Mesodermal cell (in vitro differentiated cells): Measurements from ENCODE around the gene PLXDC2.

ENCODE experiments used
- H3K27ac ChIP-seq: 2 replicates; pipeline ENCODE4 v1.7.0; 2013; ENCODE audit warnings: mild to moderate bottlenecking, low read depth, low read length, moderate library complexity; ENCODE audit not compliant: severe bottlenecking
- H3K36me3 ChIP-seq: 2 replicates; pipeline ENCODE4 v1.7.1; 2013; ENCODE audit warnings: mild to moderate bottlenecking, low read length, moderate library complexity; ENCODE audit not compliant: control insufficient read depth, insufficient read depth
- H3K4me1 ChIP-seq: one replicate; pipeline ENCODE4 v1.7.1; 2013; ENCODE audit warnings: mild to moderate bottlenecking, low read length; ENCODE audit not compliant: insufficient read depth, control insufficient read depth, poor library complexity, severe bottlenecking
- H3K4me3 ChIP-seq: 2 replicates; pipeline ENCODE4 v1.7.0; 2013; ENCODE audit warnings: low read length, control low read depth, mild to moderate bottlenecking; ENCODE audit not compliant: insufficient read depth, poor library complexity, severe bottlenecking; ENCODE audit errors: extremely low read depth
- H3K9me3 ChIP-seq: 2 replicates; pipeline ENCODE4 v1.7.1; 2013; ENCODE audit warnings: mild to moderate bottlenecking, low read length, moderate library complexity; ENCODE audit not compliant: control insufficient read depth
- WGBS, 2 experiments: methylation state at CpG; one replicate each; pipeline ENCODE4 v1.1.5; 2013; ENCODE audit warnings: missing lambda C conversion rate in 2 of 2; ENCODE audit not compliant: insufficient coverage in 2 of 2; 5-methylcytosine and 5-hydroxymethylcytosine counted together

The PLXDC2 gene

DNA sequence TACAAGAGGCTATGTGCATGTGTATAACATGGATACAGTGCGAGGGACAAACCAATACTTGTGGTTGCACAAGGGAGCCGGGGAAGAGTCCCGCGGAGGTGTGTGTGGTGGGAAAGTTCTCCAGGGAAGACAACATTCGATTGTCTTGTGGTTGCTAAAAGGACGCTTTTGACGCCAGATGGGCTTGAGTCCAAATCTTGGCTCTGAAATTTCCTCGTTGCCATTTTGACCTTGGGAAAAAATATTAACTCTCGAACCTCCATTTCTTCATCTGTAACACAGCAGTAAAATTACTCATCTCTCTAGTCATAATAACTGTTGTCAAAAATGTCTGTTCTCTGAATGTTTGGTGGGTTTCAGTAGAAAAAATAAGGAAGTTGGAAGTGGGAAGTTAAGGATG is 16.5 kb downstream of the PLXDC2 start:
- H3K4me3 ChIP-seq = no peak overlapping the region
- peaks cover 6% of the 10 kb centered on the region for H3K4me1 ChIP-seq
- H3K36me3 ChIP-seq = no peaks in the 10 kb centered on the region
- H3K9me3 ChIP-seq = no peaks in the 10 kb centered on the region
- 90 to 95% methylated on average over 8 of the region's 9 CpGs for WGBS, 2 experiments
- H3K27ac ChIP-seq = no peak overlapping the region

DNA sequence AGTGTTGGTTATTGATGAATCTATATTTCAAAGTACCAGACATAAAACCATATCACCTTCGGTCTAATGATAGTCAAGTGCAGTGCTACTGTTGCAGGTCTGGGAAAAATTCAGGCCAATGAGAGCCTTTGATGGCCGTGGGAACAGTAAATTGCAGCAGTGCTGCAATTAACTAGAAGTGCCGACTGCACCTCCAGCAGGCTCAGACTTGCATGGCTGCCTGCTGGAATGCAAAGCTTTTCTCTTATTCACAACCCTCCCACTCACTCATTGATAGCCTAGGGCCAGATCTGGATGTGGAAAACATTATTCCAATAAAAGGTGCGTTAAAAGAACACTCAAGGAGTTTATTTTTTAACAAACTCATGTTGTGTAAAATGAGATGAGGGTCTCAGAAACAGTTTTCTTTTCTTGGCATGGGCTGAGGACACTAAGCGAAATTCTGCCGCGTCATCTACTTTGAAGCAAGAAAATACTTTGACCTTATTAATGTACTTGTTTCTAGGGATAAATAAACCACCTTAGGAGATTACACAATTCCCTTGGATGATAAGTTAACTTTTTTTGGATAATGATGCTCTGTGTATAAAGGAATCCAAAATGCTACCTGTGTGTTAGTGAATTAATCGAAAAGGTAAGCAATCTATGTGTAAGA is 17.1 kb downstream of the PLXDC2 start:
- no peak overlapping the region for H3K27ac ChIP-seq
- 20 to 41% methylated on average over 2 to 3 of the region's 8 CpGs for WGBS, 2 experiments

DNA sequence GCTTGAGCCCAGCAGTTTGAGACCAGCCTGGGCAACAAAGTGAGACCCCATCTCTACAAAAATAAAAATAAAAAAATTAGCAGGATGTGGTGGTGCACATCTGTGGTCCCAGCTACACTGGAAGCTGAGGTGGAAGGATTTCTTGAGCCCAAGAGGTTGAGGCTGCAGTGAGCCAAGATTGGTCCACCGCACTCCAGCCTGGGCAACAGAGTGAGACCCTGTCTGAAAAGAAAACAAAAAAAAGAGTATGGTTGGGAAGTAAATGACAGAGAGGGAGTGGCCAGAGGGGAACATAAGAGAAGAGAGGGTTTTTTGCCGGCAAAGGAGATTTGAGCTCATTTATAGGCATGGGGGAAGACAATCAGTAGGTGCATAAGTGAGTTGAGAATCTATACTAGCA is 19.7 kb downstream of the PLXDC2 start:
- Histone ChIP-seq H3K36me3 (no peaks in the 10 kb centered on the region), H3K4me3 (no peak overlapping the region), H3K9me3 (no peaks in the 10 kb centered on the region), H3K4me1 (no peaks in the 10 kb centered on the region), H3K27ac (no peak overlapping the region)
- WGBS, 2 experiments = 78% methylated on average over 2 of the region's 2 CpGs; no CpG with 5 or more reads in 1 of the 2 experiments

More for the DNA sequence above, 17.1 kb downstream of the PLXDC2 start:
- Histone ChIP-seq H3K9me3 (no peaks in the 10 kb centered on the region), H3K36me3 (no peaks in the 10 kb centered on the region), H3K4me1 (peaks cover 6% of the 10 kb centered on the region), H3K4me3 (no peak overlapping the region)

DNA sequence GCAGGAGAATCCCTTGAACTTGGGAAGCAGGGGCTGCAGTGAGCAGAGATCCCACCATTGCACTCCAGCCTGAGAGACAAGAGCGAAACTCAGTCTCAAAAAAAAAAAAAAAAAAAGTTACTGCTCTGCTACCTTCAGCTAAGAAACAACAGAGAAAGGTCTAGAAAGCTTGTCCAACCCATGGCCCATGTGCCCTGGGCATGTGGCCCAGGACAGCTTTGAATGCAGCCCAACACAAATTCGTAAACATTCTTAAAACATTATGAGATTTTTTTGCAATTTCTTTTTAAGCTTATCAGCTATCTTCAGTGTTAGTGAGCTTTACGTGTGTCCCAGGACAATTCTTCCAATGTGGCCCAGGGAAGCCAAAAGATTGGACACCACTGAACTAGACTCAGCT is 22.9 kb downstream of the PLXDC2 start:
- H3K36me3 ChIP-seq = no peaks in the 10 kb centered on the region
- WGBS, 2 experiments = 100% methylated on average over 1 to 2 of the region's 3 CpGs
- no peaks in the 10 kb centered on the region for H3K9me3 ChIP-seq
- H3K4me3 ChIP-seq = no peak overlapping the region
- H3K27ac ChIP-seq = no peak overlapping the region
- no peaks in the 10 kb centered on the region for H3K4me1 ChIP-seq

DNA sequence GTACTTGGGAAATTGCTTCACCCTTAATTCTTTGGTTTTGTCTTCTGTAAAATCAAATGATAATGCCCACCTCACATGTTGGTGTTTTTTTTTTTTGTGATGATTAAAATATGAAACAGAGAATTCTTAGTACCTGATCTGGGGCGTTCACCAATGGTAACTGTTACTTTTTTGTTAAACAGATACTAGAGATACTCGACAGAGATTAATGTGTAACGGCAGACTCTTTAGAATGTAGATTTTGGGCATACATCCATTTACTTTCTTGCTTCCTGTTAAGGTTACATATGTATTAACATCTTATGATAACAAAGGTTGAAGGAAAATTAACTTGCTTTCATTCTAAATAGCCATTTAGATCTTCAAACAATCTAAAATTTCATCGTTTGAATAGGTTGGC is 23.3 kb downstream of the PLXDC2 start:
- H3K4me3 ChIP-seq = no peak overlapping the region
- no peaks in the 10 kb centered on the region for H3K4me1 ChIP-seq
- WGBS, 2 experiments = no CpG with 5 or more reads among the region's 4 CpGs
- no peaks in the 10 kb centered on the region for H3K36me3 ChIP-seq
- no peak overlapping the region for H3K27ac ChIP-seq
- H3K9me3 ChIP-seq = no peaks in the 10 kb centered on the region

DNA sequence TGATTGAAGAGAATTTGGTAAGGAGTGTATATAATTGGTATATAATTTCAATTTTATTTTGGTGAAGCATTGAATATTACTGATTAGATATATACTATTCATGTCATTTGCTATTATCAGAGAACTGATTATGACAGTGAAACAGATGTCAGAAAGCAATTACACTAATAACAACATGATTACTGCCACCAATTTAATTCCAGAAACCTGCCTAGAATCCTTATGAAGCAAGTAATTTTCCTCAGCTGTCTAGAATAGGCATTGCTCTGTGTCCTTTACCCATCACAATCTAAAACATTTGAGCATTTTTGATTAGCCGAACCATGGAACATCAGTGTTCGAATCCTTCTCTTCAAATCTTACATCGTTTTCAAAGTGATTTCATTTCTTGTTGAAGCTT is 24.5 kb downstream of the PLXDC2 start:
- WGBS, 2 experiments = 83 to 100% methylated on average over 1 of the region's 3 CpGs
- Histone ChIP-seq H3K27ac (no peak overlapping the region), H3K4me3 (no peak overlapping the region), H3K36me3 (no peaks in the 10 kb centered on the region), H3K4me1 (no peaks in the 10 kb centered on the region), H3K9me3 (no peaks in the 10 kb centered on the region)

DNA sequence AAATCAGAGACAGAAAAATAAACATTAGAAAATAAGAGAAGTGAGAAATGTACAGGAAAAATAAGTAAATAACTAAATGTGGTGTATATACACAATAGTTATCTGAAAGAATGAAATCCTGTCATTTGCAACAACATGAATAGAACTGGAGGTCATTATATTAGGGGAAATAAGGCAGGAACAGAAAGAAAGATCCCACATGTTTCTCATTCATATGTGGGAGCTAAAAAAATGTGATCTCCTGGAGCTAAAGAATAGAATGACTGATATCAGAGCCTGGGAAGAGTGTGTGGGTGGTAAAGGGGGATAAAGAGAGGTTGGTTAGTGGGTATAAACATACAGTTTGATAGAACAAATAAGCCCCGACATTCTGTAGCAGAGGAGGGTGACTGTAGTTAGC is 27.3 kb downstream of the PLXDC2 start:
- H3K27ac ChIP-seq = no peak overlapping the region
- H3K4me3 ChIP-seq = no peak overlapping the region
- 44 to 60% methylated on average over 1 of the region's 1 CpG for WGBS, 2 experiments
- no peaks in the 10 kb centered on the region for H3K9me3 ChIP-seq
- no peaks in the 10 kb centered on the region for H3K4me1 ChIP-seq
- no peaks in the 10 kb centered on the region for H3K36me3 ChIP-seq

DNA sequence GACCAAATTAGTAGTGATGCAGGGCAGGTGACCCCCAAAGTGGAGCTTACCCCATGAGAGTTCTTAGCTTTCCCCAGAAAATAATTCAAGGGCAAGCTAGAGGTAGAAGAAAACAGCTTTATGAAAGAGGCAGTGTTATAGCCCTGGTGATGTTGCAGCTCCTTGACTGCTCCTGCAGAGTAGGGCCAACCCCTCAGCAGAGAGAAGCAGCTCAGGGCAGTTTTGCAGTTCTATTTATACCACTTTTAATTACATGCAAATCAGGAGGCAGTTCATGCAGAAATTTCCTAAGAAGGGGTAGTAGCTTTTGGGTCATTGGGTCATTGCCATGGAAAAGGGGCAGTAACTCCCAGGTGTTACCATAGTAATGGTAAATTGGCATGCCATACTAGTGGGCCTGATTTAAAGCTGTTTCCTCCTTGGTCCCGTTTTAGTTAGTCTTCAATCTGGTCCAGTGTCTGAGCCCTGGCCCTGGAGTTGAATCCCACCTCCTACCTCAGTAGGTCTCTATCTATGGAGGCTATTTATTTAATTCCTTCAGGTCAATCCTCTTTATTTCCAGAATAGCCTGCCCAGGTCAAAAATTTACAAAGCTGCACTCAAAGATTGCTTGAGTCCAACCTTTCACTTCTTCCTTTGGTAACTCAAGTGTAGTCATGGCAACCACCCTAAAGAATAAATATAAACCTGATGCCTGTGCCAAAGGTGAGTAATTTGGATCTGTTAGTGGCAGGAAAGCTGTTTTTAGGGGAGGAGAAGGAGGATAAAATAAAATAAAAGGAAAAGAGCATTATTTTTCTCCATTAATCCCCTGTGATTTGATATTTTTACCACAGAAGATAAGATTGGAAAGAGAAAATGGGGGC is 29.5 kb downstream of the PLXDC2 start:
- WGBS, 2 experiments = no CpG with 5 or more reads among the region's 1 CpG
- Histone ChIP-seq H3K4me1 (no peaks in the 10 kb centered on the region), H3K9me3 (no peaks in the 10 kb centered on the region), H3K36me3 (no peaks in the 10 kb centered on the region), H3K27ac (no peak overlapping the region), H3K4me3 (no peak overlapping the region)

DNA sequence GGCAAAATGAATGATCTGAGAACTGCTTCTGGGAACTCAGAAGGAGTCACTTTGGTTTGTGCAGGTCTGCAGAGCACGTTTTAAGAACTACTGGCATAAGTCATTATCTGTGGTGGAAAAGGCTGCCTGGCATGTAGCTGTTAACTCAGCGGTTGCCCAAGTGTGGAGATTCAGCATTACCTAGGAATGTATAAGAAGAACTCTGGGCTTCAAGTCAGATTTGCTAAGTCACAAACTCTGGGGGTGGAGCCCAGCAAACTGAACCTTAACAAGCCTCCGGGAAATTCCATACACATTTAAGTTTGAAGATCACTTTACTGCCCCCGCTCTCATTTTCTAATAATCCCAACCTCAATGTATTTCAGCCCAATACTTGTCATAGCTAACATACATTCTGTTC is 31.1 kb downstream of the PLXDC2 start:
- Histone ChIP-seq H3K27ac (no peak overlapping the region), H3K4me1 (no peaks in the 10 kb centered on the region), H3K4me3 (no peak overlapping the region), H3K36me3 (no peaks in the 10 kb centered on the region), H3K9me3 (no peaks in the 10 kb centered on the region)
- 80 to 94% methylated on average over 3 of the region's 4 CpGs for WGBS, 2 experiments

DNA sequence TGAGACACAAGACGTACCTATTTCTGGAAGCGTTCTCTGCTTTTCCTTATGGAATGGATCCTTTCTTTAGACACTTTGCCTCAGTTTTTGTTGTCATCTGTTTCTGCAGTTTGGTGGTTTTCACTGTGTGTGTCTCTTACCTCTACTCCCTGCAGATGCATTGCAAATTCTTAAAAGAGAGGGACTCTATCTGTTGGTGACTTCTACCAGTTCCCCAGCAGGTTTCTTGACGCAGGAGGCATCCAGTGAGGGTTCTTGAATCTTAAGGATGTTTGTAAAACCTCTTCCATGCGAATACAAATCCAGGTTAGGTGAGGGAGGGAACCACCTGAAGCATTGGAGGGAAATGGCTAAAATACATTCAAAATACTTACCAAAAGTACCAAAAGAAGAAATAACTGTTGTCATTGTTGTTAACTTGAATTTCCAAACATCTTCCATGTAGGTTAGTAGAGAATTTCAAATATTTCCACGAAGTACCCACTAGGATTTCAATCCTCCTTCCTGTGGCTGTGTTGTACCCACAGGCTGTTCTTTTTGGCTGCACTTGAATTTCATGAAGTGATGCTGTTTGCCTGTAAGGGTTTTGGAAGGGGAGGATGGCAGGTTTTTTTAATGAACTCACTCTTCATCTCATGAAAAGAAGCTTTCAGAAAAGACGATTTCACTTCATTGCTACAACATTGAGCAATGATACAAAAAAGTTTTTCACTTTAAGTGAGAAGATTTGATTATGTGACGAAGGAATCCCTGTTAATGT is 32.2 kb downstream of the PLXDC2 start:
- Histone ChIP-seq H3K27ac (no peak overlapping the region), H3K36me3 (no peaks in the 10 kb centered on the region), H3K9me3 (no peaks in the 10 kb centered on the region), H3K4me1 (no peaks in the 10 kb centered on the region), H3K4me3 (no peak overlapping the region)
- WGBS, 2 experiments = 75 to 100% methylated on average over 2 to 3 of the region's 7 CpGs
